ENCODE data around the gene MAGI3. TPM values are rescaled to one million over a fixed set of nuclear protein-coding genes. Genes with fewer than 3 reads are reported as not detected.

MAGI3 gene
- total RNA-seq, 4 donors from 2014 or later, result 14.4 to 28.2 (median 24.4) TPM

DNA sequence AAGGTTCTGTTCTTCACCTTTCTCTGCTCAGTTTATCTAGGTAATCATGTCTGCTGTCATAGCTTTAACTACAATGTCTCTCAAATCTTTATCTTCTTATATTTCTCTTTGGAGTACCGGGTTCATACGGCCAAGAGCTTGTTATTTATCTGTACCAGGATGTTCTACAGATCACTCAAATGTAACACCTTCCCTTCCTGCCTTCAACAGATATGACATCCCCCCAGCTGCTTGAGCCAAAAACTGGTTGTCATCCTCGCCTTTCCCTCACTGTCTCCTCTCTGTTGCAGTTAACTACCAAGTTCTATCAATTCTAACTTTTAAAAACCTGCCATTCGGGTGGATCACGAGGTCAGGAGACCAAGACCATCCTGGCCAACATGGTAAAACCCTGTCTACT lies 220.1 kb downstream of the MAGI3 start:
- Histone ChIP-seq H3K4me1 (peaks cover 0 to 4% (median 0%) of the 10 kb centered on the region in 3 donors), H3K36me3 (peaks cover 0 to 52% (median 0%) of the 10 kb centered on the region in 3 donors), H3K27me3 (no peaks in the 10 kb centered on the region), H3K4me3 (no peak overlapping the region), H3K9me3 (no peaks in the 10 kb centered on the region), H3K27ac (no peak overlapping the region)
- 87 to 96% methylated on average over 5 of the region's 5 CpGs for WGBS, 2 donors
- intact Hi-C loops (cut with DNase I), result no loop called here
- TF ChIP-seq, protein P1, sequence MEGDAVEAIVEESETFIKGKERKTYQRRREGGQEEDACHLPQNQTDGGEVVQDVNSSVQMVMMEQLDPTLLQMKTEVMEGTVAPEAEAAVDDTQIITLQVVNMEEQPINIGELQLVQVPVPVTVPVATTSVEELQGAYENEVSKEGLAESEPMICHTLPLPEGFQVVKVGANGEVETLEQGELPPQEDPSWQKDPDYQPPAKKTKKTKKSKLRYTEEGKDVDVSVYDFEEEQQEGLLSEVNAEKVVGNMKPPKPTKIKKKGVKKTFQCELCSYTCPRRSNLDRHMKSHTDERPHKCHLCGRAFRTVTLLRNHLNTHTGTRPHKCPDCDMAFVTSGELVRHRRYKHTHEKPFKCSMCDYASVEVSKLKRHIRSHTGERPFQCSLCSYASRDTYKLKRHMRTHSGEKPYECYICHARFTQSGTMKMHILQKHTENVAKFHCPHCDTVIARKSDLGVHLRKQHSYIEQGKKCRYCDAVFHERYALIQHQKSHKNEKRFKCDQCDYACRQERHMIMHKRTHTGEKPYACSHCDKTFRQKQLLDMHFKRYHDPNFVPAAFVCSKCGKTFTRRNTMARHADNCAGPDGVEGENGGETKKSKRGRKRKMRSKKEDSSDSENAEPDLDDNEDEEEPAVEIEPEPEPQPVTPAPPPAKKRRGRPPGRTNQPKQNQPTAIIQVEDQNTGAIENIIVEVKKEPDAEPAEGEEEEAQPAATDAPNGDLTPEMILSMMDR (IDR thresholded peaks at IDR 0.05), result no peak
- TF ChIP-seq POLR2A (IDR thresholded peaks at IDR 0.05), result no peak
- no peak for DNase-seq

DNA sequence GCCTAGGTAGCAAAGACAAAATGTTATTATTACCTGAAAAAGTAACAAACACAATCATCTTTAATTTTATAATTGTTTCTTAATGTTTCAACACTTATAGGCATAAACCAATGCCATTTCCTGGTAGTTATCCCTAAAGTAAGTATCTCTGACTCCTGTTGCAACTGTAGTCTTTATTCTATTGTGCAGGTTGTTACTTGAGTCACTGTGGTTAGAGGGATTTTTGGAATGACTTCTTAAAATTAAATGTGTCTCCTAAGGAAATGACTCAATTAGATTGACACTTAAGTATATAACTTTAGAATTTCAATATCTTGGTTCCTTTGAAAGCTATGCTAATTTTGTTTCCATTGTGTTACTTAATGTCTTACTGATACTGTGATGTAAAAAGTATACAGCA lies 225.1 kb downstream of the MAGI3 start:
- no peak for DNase-seq
- no peak overlapping the region for H3K27ac ChIP-seq
- H3K27me3 ChIP-seq, result no peaks in the 10 kb centered on the region
- no peak overlapping the region for H3K4me3 ChIP-seq
- H3K4me1 ChIP-seq, result peaks cover 0 to 9% (median 0%) of the 10 kb centered on the region in 3 donors
- no peaks in the 10 kb centered on the region for H3K9me3 ChIP-seq
- peaks cover 0 to 39% (median 0%) of the 10 kb centered on the region in 3 donors for H3K36me3 ChIP-seq
- intact Hi-C loops (cut with DNase I), result no loop called here
- TF ChIP-seq POLR2A (IDR thresholded peaks at IDR 0.05), result no peak
- TF ChIP-seq, protein P1 (IDR thresholded peaks at IDR 0.05), result no peak

GRCh38 chr1:113616156-113616555 lies 225.8 kb downstream of the MAGI3 start:
- Histone ChIP-seq H3K4me1 (peaks cover 0 to 9% (median 0%) of the 10 kb centered on the region in 3 donors), H3K36me3 (peaks cover 0 to 33% (median 0%) of the 10 kb centered on the region in 3 donors), H3K27me3 (no peaks in the 10 kb centered on the region), H3K27ac (no peak overlapping the region), H3K9me3 (no peaks in the 10 kb centered on the region), H3K4me3 (no peak overlapping the region)
- DNase-seq, result no peak
- TF ChIP-seq POLR2A (IDR thresholded peaks at IDR 0.05), result no peak
- TF ChIP-seq, protein P1 (IDR thresholded peaks at IDR 0.05), result no peak
- 70 to 81% methylated on average over 4 of the region's 4 CpGs for WGBS, 2 donors
- intact Hi-C loops (cut with DNase I), result no loop called here

GRCh38 chr1:113617438-113618141 lies 227.3 kb downstream of the MAGI3 start:
- no peak for DNase-seq
- no peaks in the 10 kb centered on the region for H3K27me3 ChIP-seq
- no peak overlapping the region for H3K4me3 ChIP-seq
- H3K9me3 ChIP-seq, result no peaks in the 10 kb centered on the region
- intact Hi-C loops (cut with DNase I), result no loop called here
- peaks cover 0 to 29% (median 0%) of the 10 kb centered on the region in 3 donors for H3K36me3 ChIP-seq
- peaks cover 0 to 9% (median 0%) of the 10 kb centered on the region in 3 donors for H3K4me1 ChIP-seq
- H3K27ac ChIP-seq, result no peak overlapping the region
- 61 to 63% methylated on average over 4 of the region's 4 CpGs for WGBS, 2 donors
- TF ChIP-seq, protein P1 (IDR thresholded peaks at IDR 0.05), result no peak
- no peak for TF ChIP-seq POLR2A (IDR thresholded peaks at IDR 0.05)

GRCh38 chr1:113628997-113629396 lies 238.7 kb downstream of the MAGI3 start:
- no peaks in the 10 kb centered on the region for H3K4me1 ChIP-seq
- no peaks in the 10 kb centered on the region for H3K27me3 ChIP-seq
- peaks cover 0 to 48% (median 0%) of the 10 kb centered on the region in 3 donors for H3K36me3 ChIP-seq
- intact Hi-C loops (cut with DNase I), result no loop called here
- TF ChIP-seq, protein P1 (IDR thresholded peaks at IDR 0.05), result no peak
- no peak for TF ChIP-seq POLR2A (IDR thresholded peaks at IDR 0.05)
- H3K27ac ChIP-seq, result no peak overlapping the region
- WGBS, 2 donors, result 91 to 95% methylated on average over 1 of the region's 1 CpG
- H3K4me3 ChIP-seq, result no peak overlapping the region
- DNase-seq, result no peak
- H3K9me3 ChIP-seq, result peaks cover 0 to 25% (median 0%) of the 10 kb centered on the region in 3 donors
